Bronchial smooth muscle cell (primary cell): ENCODE measurements around the gene ZNF79. TPM values are rescaled to one million over a fixed set of nuclear protein-coding genes. Genes with fewer than 3 reads are reported as not detected.

ENCODE experiments used
- total RNA-seq: library from RNA; depleted of rRNA; stranded (reverse); fragments of >200 nt; gene quantifications from 2 replicates; pipeline ENCODE4 v1.2.1, GENCODE V29; 2014

The ZNF79 gene
- total RNA-seq, result 11.5 and 15.2 TPM in 2 replicates

GRCh38 chr9:127423934-127424675 lies at the start of gene ZNF79:
ZNF79 (plus strand) TSS chr9:127424382; CDS start chr9:127424788, 406 bp downstream.

GRCh38 chr9:127396808-127397645 lies 27.2 kb upstream of the ZNF79 start, which contains the start of gene SLC2A8:
SLC2A8 (plus strand) TSS chr9:127397169; CDS start chr9:127397231, 62 bp downstream.

GRCh38 chr9:127450830-127451607 lies 26.8 kb downstream of the ZNF79 start, which contains the start of the genes LRSAM1 and RPL12:
LRSAM1 (plus strand) TSS chr9:127451510; CDS start chr9:127454528, 3,018 bp downstream.
RPL12 (minus strand) TSS chr9:127451406; CDS start chr9:127451317, 89 bp downstream.

Other genes with a start within 250 kb of the ZNF79 start
- gene GARNL3, start 159.6 kb upstream of the ZNF79 start, total RNA-seq, result 0.63 and 3.3 TPM in 2 replicates
- gene SLC2A8, start 27.2 kb upstream of the ZNF79 start, total RNA-seq, result 5.8 and 8.0 TPM in 2 replicates
- 1,024 and 1,424 TPM in 2 replicates for gene RPL12, start 27.0 kb downstream of the ZNF79 start, total RNA-seq
- gene LRSAM1, start 27.1 kb downstream of the ZNF79 start, total RNA-seq, result 7.4 and 9.8 TPM in 2 replicates
- gene STXBP1, start 187.9 kb downstream of the ZNF79 start, total RNA-seq, result 21.3 and 23.2 TPM in 2 replicates